ENCODE data around the gene GLI1.
"Not testable (repeated sequence)": the region's sequence is repeated elsewhere in the genome, so short reads cannot be mapped to it uniquely, and the experiment has no call there.

Gene GLI1

GRCh38 chr12:57433370-57433769 lies 26.2 kb upstream of the GLI1 start:
- H3K27ac Mint-ChIP-seq, result no peak overlapping the region
- no peak overlapping the region for H3K4me3 Mint-ChIP-seq
- H3K4me1 Mint-ChIP-seq, result peaks cover 24% of the 10 kb centered on the region
- H3K36me3 Mint-ChIP-seq, result no peaks in the 10 kb centered on the region
- H3K27me3 Mint-ChIP-seq, result no peaks in the 10 kb centered on the region
- no peak for ATAC-seq
- no peaks in the 10 kb centered on the region for H3K9me3 Mint-ChIP-seq

- no peaks in the 10 kb centered on the region for H3K36me3 Mint-ChIP-seq
- H3K4me1 Mint-ChIP-seq, result peaks cover 14% of the 10 kb centered on the region
- peak within 1 kb of the TSS; percentile 5 for H3K27ac Mint-ChIP-seq
- H3K4me3 Mint-ChIP-seq, result no peak within 1 kb of the TSS
- H3K9me3 Mint-ChIP-seq, result no peaks in the 10 kb centered on the region
- no peaks in the 10 kb centered on the region for H3K27me3 Mint-ChIP-seq
- no peak for ATAC-seq
These were observed 24.9 kb upstream of the GLI1 start, which contains the start of gene INHBC for GRCh38 chr12:57434517-57435223. Gene INHBC, plus strand, starts transcription at chr12:57434784. Its CDS starts 103 bp downstream, at chr12:57434887.

- no peaks in the 10 kb centered on the region for H3K36me3 Mint-ChIP-seq
- H3K4me1 Mint-ChIP-seq, result peaks cover 10% of the 10 kb centered on the region
- no peak for ATAC-seq
- H3K27me3 Mint-ChIP-seq, result no peaks in the 10 kb centered on the region
- no peak overlapping the region for H3K4me3 Mint-ChIP-seq
- H3K27ac Mint-ChIP-seq, result no peak overlapping the region
- H3K9me3 Mint-ChIP-seq, result no peaks in the 10 kb centered on the region
These were observed 24.3 kb upstream of the GLI1 start for GRCh38 chr12:57435293-57435692.

- H3K27me3 Mint-ChIP-seq, result peaks cover 8% of the 10 kb centered on the region
- H3K9me3 Mint-ChIP-seq, result peaks cover 4% of the 10 kb centered on the region
- no peaks in the 10 kb centered on the region for H3K4me1 Mint-ChIP-seq
- no peak for ATAC-seq
- no peak overlapping the region for H3K27ac Mint-ChIP-seq
- H3K36me3 Mint-ChIP-seq, result peaks cover 6% of the 10 kb centered on the region
- no peak overlapping the region for H3K4me3 Mint-ChIP-seq
These were observed 21.2 kb upstream of the GLI1 start for GRCh38 chr12:57438400-57438799.

GRCh38 chr12:57439762-57440266 lies 19.8 kb upstream of the GLI1 start:
- H3K27ac Mint-ChIP-seq, result no peak overlapping the region
- H3K4me1 Mint-ChIP-seq, result peaks cover under 1% of the 10 kb centered on the region

GRCh38 chr12:57441393-57441792 lies 18.2 kb upstream of the GLI1 start:
- not testable (repeated sequence) for H3K9me3 Mint-ChIP-seq, H3K27me3 Mint-ChIP-seq, H3K4me1 Mint-ChIP-seq, H3K36me3 Mint-ChIP-seq, H3K4me3 Mint-ChIP-seq, ATAC-seq, H3K27ac Mint-ChIP-seq

More at GRCh38 chr12:57439762-57440266, 19.8 kb upstream of the GLI1 start:
- H3K36me3 Mint-ChIP-seq, result peaks cover 6% of the 10 kb centered on the region
- H3K4me3 Mint-ChIP-seq, result no peak overlapping the region
- peaks cover 4% of the 10 kb centered on the region for H3K9me3 Mint-ChIP-seq
- ATAC-seq, result no peak
- H3K27me3 Mint-ChIP-seq, result peaks cover 8% of the 10 kb centered on the region

GRCh38 chr12:57441846-57442427 lies 17.6 kb upstream of the GLI1 start:
- Mint-ChIP-seq H3K4me1 (peaks cover 8% of the 10 kb centered on the region), H3K27me3 (peaks cover 8% of the 10 kb centered on the region), H3K36me3 (peaks cover 6% of the 10 kb centered on the region), H3K4me3 (no peak overlapping the region), H3K27ac (no peak overlapping the region), H3K9me3 (peaks cover 4% of the 10 kb centered on the region)
- ATAC-seq, result no peak

GRCh38 chr12:57444337-57444736 lies 15.2 kb upstream of the GLI1 start:
- H3K9me3 Mint-ChIP-seq, H3K27ac Mint-ChIP-seq, H3K4me1 Mint-ChIP-seq, H3K36me3 Mint-ChIP-seq, H3K4me3 Mint-ChIP-seq, ATAC-seq, H3K27me3 Mint-ChIP-seq: not testable (repeated sequence)

GRCh38 chr12:57444744-57445143 lies 14.8 kb upstream of the GLI1 start:
- H3K36me3 Mint-ChIP-seq, result peaks cover 6% of the 10 kb centered on the region
- H3K9me3 Mint-ChIP-seq, result peaks cover 4% of the 10 kb centered on the region
- no peak for ATAC-seq
- peaks cover 8% of the 10 kb centered on the region for H3K4me1 Mint-ChIP-seq
- H3K27ac Mint-ChIP-seq, result peak overlapping the region; percentile 6
- H3K4me3 Mint-ChIP-seq, result no peak overlapping the region
- peaks cover 8% of the 10 kb centered on the region for H3K27me3 Mint-ChIP-seq

GRCh38 chr12:57446292-57446960 lies 13.2 kb upstream of the GLI1 start:
- no peak overlapping the region for H3K4me3 Mint-ChIP-seq
- H3K27ac Mint-ChIP-seq, result no peak overlapping the region

GRCh38 chr12:57448669-57449068 lies 10.9 kb upstream of the GLI1 start:
- H3K9me3 Mint-ChIP-seq, result no peaks in the 10 kb centered on the region
- peaks cover 20% of the 10 kb centered on the region for H3K4me1 Mint-ChIP-seq
- no peak overlapping the region for H3K4me3 Mint-ChIP-seq
- no peaks in the 10 kb centered on the region for H3K27me3 Mint-ChIP-seq
- no peak overlapping the region for H3K27ac Mint-ChIP-seq
- ATAC-seq, result no peak
- H3K36me3 Mint-ChIP-seq, result no peaks in the 10 kb centered on the region

More at GRCh38 chr12:57446292-57446960, 13.2 kb upstream of the GLI1 start:
- no peaks in the 10 kb centered on the region for H3K27me3 Mint-ChIP-seq
- ATAC-seq, result no peak
- H3K9me3 Mint-ChIP-seq, result no peaks in the 10 kb centered on the region
- peaks cover 6% of the 10 kb centered on the region for H3K36me3 Mint-ChIP-seq
- H3K4me1 Mint-ChIP-seq, result peaks cover 14% of the 10 kb centered on the region

- Mint-ChIP-seq H3K4me3 (no peak overlapping the region), H3K36me3 (no peaks in the 10 kb centered on the region), H3K27ac (no peak overlapping the region), H3K27me3 (no peaks in the 10 kb centered on the region), H3K9me3 (no peaks in the 10 kb centered on the region), H3K4me1 (peaks cover 20% of the 10 kb centered on the region)
- ATAC-seq, result no peak
These were observed 10.2 kb upstream of the GLI1 start for GRCh38 chr12:57449375-57449774.

- ATAC-seq, result no peak
- H3K36me3 Mint-ChIP-seq, result no peaks in the 10 kb centered on the region
- no peaks in the 10 kb centered on the region for H3K27me3 Mint-ChIP-seq
- peak overlapping the region; percentile 26 for H3K27ac Mint-ChIP-seq
- no peak overlapping the region for H3K4me3 Mint-ChIP-seq
- H3K9me3 Mint-ChIP-seq, result no peaks in the 10 kb centered on the region
- H3K4me1 Mint-ChIP-seq, result peaks cover 17% of the 10 kb centered on the region
These were observed 9.5 kb upstream of the GLI1 start for GRCh38 chr12:57450057-57450456.

- H3K36me3 Mint-ChIP-seq, result no peaks in the 10 kb centered on the region
- H3K27ac Mint-ChIP-seq, result peak overlapping the region; percentile 26
- no peaks in the 10 kb centered on the region for H3K27me3 Mint-ChIP-seq
These were observed 8.3 kb upstream of the GLI1 start for GRCh38 chr12:57451233-57451778.

GRCh38 chr12:57452181-57452936 lies 7.2 kb upstream of the GLI1 start:
- peak; percentile 76 for ATAC-seq
- H3K9me3 Mint-ChIP-seq, result no peaks in the 10 kb centered on the region
- H3K27ac Mint-ChIP-seq, result peak overlapping the region; percentile 71
- H3K4me1 Mint-ChIP-seq, result peaks cover 28% of the 10 kb centered on the region
- no peaks in the 10 kb centered on the region for H3K27me3 Mint-ChIP-seq
- H3K4me3 Mint-ChIP-seq, result peak overlapping the region; percentile 38
- H3K36me3 Mint-ChIP-seq, result no peaks in the 10 kb centered on the region

More at GRCh38 chr12:57451233-57451778, 8.3 kb upstream of the GLI1 start:
- ATAC-seq, result no peak
- no peaks in the 10 kb centered on the region for H3K9me3 Mint-ChIP-seq
- no peak overlapping the region for H3K4me3 Mint-ChIP-seq
- H3K4me1 Mint-ChIP-seq, result peaks cover 22% of the 10 kb centered on the region
